H9 (cell line): ENCODE data around the gene WNT5B. TPM values are rescaled to one million over a fixed set of nuclear protein-coding genes. Genes with fewer than 3 reads are reported as not detected.

Experiments used
- DNase-seq: peaks from one replicate; pipeline ENCODE4 v3.0.0-alpha.2; 2017
- H2AFZ ChIP-seq: one replicate; pipeline ENCODE4 v1.6.1; 2013; ENCODE audit warnings: mild to moderate bottlenecking, low read length, control low read depth, moderate library complexity
- H2AK5ac ChIP-seq: 2 replicates; pipeline ENCODE4 v1.6.1; 2013; ENCODE audit warnings: low read length, control low read depth, mixed read lengths; ENCODE audit not compliant: insufficient read length
- H2BK120ac ChIP-seq: one replicate; pipeline ENCODE4 v1.6.1; 2013; ENCODE audit warnings: low read depth, mild to moderate bottlenecking, low read length, control low read depth, inconsistent platforms; ENCODE audit not compliant: poor library complexity, severe bottlenecking
- H2BK12ac ChIP-seq: 2 replicates; pipeline ENCODE4 v1.6.1; 2013; ENCODE audit warnings: low read length, control low read depth, mixed read lengths, low read depth; ENCODE audit not compliant: insufficient read length
- H2BK15ac ChIP-seq: 2 replicates; pipeline ENCODE4 v1.6.1; 2013; ENCODE audit warnings: low read depth, low read length, control low read depth
- H2BK20ac ChIP-seq: one replicate; pipeline ENCODE4 v1.6.1; 2013; ENCODE audit warnings: low read depth, mild to moderate bottlenecking, low read length, control low read depth, inconsistent platforms; ENCODE audit not compliant: poor library complexity, severe bottlenecking
- H2BK5ac ChIP-seq: 2 replicates; pipeline ENCODE4 v1.6.1; 2013; ENCODE audit warnings: low read length, control low read depth, mixed read lengths; ENCODE audit not compliant: insufficient read length
- H3K14ac ChIP-seq: 2 replicates; pipeline ENCODE4 v1.6.1; 2013; ENCODE audit warnings: low read length, control low read depth; ENCODE audit not compliant: insufficient read depth
- H3K18ac ChIP-seq: 2 replicates; pipeline ENCODE4 v1.6.1; 2013; ENCODE audit warnings: low read depth, mild to moderate bottlenecking, mixed read lengths, low read length, control low read depth; ENCODE audit not compliant: insufficient read length
- H3K23ac ChIP-seq: 2 replicates; pipeline ENCODE4 v1.6.1; 2013; ENCODE audit warnings: low read length, control low read depth, mixed read lengths, low read depth; ENCODE audit not compliant: insufficient read length
- H3K23me2 ChIP-seq: 2 replicates; pipeline ENCODE4 v1.6.1; 2013; ENCODE audit warnings: low read depth, mild to moderate bottlenecking, mixed read lengths, low read length, control low read depth; ENCODE audit not compliant: insufficient read length, poor library complexity, severe bottlenecking
- H3K27ac ChIP-seq: 2 replicates; pipeline ENCODE4 v1.5.1; 2013; ENCODE audit warnings: low read length, control low read depth, mixed read lengths, low read depth; ENCODE audit not compliant: insufficient read length
- H3K27me3 ChIP-seq: 2 replicates; pipeline ENCODE4 v1.6.1; 2013; ENCODE audit warnings: low read length, control low read depth, inconsistent platforms; ENCODE audit not compliant: insufficient read depth
- H3K4ac ChIP-seq: 2 replicates; pipeline ENCODE4 v1.6.1; 2013; ENCODE audit warnings: low read depth, mild to moderate bottlenecking, control low read depth, inconsistent platforms, low read length, moderate library complexity
- H3K4me1 ChIP-seq: 2 replicates; pipeline ENCODE4 v1.6.1; 2013; ENCODE audit warnings: low read length, control low read depth, inconsistent platforms; ENCODE audit not compliant: insufficient read depth
- H3K4me2 ChIP-seq: 2 replicates; pipeline ENCODE4 v1.6.1; 2013; ENCODE audit warnings: low read length, control low read depth, mixed read lengths; ENCODE audit not compliant: insufficient read length, insufficient read depth
- H3K56ac ChIP-seq: 2 replicates; pipeline ENCODE4 v1.6.1; 2013; ENCODE audit warnings: low read depth, mild to moderate bottlenecking, mixed read lengths, low read length, control low read depth; ENCODE audit not compliant: insufficient read length
- H3K79me1 ChIP-seq: 2 replicates; pipeline ENCODE4 v1.6.1; 2013; ENCODE audit warnings: low read depth, mild to moderate bottlenecking, moderate library complexity, low read length, control low read depth, inconsistent platforms; ENCODE audit not compliant: insufficient read depth, poor library complexity, severe bottlenecking
- H3K79me2 ChIP-seq: 2 replicates; pipeline ENCODE4 v1.6.1; 2013; ENCODE audit warnings: low read length, control low read depth, inconsistent platforms; ENCODE audit not compliant: insufficient read depth
- H3K9ac ChIP-seq: 2 replicates; pipeline ENCODE4 v1.6.1; 2013; ENCODE audit warnings: low read length, control low read depth, mixed read lengths; ENCODE audit not compliant: insufficient read length; ENCODE audit errors: extremely low read depth
- H3K9me3 ChIP-seq: one replicate; pipeline ENCODE4 v1.6.1; 2013; ENCODE audit warnings: low read depth, low read length, inconsistent platforms; ENCODE audit not compliant: control insufficient read depth
- H3T11ph ChIP-seq: one replicate; pipeline ENCODE4 v1.6.1; 2013; ENCODE audit warnings: mild to moderate bottlenecking, low read length, control low read depth, inconsistent platforms
- H4K20me1 ChIP-seq: one replicate; pipeline ENCODE4 v1.6.1; 2013; ENCODE audit not compliant: control insufficient read depth, insufficient read length, insufficient read depth
- H4K5ac ChIP-seq: 2 replicates; pipeline ENCODE4 v1.6.1; 2013; ENCODE audit warnings: low read depth, mild to moderate bottlenecking, mixed read lengths, low read length, control low read depth; ENCODE audit not compliant: insufficient read length
- H4K8ac ChIP-seq: replicated peaks from 2 replicates; pipeline ENCODE4 v1.6.1; 2013; ENCODE audit warnings: low read length, control low read depth, mixed read lengths, low read depth; ENCODE audit not compliant: insufficient read length
- H4K91ac ChIP-seq: 2 replicates; pipeline ENCODE4 v1.6.1; 2013; ENCODE audit warnings: low read depth, mild to moderate bottlenecking, moderate library complexity, mixed read lengths, low read length, control low read depth; ENCODE audit not compliant: insufficient read length
- H3K27ac Mint-ChIP-seq, 3 experiments: 2 replicates in 2 of 3; 3 replicates in 1 of 3; pipeline ENCODE4 v1.8.0; 2020 to 2021; ENCODE audit warnings: mixed read lengths in 3 of 3, mild to moderate bottlenecking in 1 of 3, moderate library complexity in 1 of 3
- H3K27me3 Mint-ChIP-seq: 2 replicates; pipeline ENCODE4 v1.8.0; 2021; ENCODE audit warnings: low read depth, mild to moderate bottlenecking, moderate library complexity, mixed read lengths
- H3K36me3 Mint-ChIP-seq, 3 experiments: 2 replicates in 2 of 3; 3 replicates in 1 of 3; pipeline ENCODE4 v1.8.0; 2020 to 2021; ENCODE audit warnings: low read depth in 3 of 3, mixed read lengths in 3 of 3; ENCODE audit not compliant: insufficient read depth in 1 of 3
- H3K4me1 Mint-ChIP-seq, 2 experiments: 2 replicates each; pipeline ENCODE4 v1.8.0; 2020; ENCODE audit warnings: mixed read lengths in 2 of 2
- H3K4me3 Mint-ChIP-seq, 2 experiments: 2 replicates in 1 of 2; 3 replicates in 1 of 2; pipeline ENCODE4 v1.8.0; 2020 to 2021; ENCODE audit warnings: mild to moderate bottlenecking in 2 of 2, mixed read lengths in 2 of 2, moderate library complexity in 1 of 2
- H3K9me3 Mint-ChIP-seq, 2 experiments: 2 replicates in 1 of 2; 3 replicates in 1 of 2; pipeline ENCODE4 v1.8.0; 2020; ENCODE audit warnings: mild to moderate bottlenecking in 2 of 2, mixed read lengths in 2 of 2, moderate library complexity in 1 of 2
- whole genome bisulfite sequencing: extraction: QIAGEN DNeasy Blood & Tissue Kit; methylation state at CpG from one replicate; pipeline ENCODE4 v1.1.7; 2013; ENCODE audit warnings: missing lambda C conversion rate, low lambda C conversion rate, mixed read lengths; ENCODE audit not compliant: insufficient read length; ENCODE audit errors: extremely low coverage; 5-methylcytosine and 5-hydroxymethylcytosine counted together
- total RNA-seq: library from RNA; stranded (reverse); gene quantifications from 2 replicates; pipeline ENCODE4 v1.2.1, GENCODE V29; 2021
- TF ChIP-seq, protein P1 (sequence below): fragments of 200-600 bp; sonication (generic); conservative IDR thresholded peaks from 3 replicates; pipeline ENCODE4 v1.8.0; 2021; ENCODE audit warnings: antibody characterized with exemption, mild to moderate bottlenecking

Gene WNT5B
- total RNA-seq, 1 experiment from 2014 or later = 1.5 TPM

DNA sequence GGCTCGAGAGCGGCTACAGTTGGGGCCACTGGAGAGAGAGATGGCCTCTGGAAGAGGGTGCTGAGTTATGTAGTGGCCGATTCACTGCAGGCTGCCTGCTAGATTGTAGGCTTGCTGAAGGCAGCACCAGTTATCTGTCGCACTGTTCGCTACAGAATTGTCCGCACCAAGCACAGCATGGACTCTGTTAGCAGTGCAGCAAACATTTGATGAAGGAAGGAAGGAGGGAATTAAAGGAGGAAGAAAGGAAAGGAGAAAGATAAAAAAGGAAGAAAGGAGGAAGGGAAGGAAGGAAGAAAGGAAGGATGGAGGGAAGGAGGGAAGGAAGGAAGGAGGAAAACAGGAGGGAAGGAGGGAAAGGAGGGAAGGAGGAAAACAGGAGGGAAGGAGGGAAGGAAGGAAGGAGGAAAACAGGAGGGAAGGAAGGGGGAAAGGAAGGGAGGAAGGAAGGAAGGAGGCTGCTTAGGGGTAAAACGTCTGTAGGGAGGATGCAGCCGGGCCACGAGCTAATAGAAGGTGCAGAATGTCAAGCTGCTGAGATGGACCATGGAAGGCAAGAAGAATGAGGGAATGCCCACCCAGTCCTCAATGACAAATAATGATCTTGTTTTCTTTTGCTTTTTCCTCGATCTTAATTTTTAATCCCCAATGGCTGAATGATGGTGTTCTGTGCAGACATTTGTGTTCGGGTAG lies 34.6 kb downstream of the WNT5B start:
- Mint-ChIP-seq H3K9me3 (peaks cover 0 to 5% of the 10 kb centered on the region in 2 experiments; a peak in 2 of 5 replicates), H3K4me3 (peak overlapping the region; percentile 60 to 76; a peak in 4 of 5 replicates), H3K4me1 (peaks cover 7 to 13% of the 10 kb centered on the region in 2 experiments; a peak in 3 of 4 replicates), H3K27ac (peak overlapping the region in 1 of 3 experiments; percentile 41; a peak in 1 of 7 replicates), H3K36me3 (no peaks in the 10 kb centered on the region; a peak in 1 of 7 replicates), H3K27me3 (peaks cover 54% of the 10 kb centered on the region)
- H3K27ac ChIP-seq = no peak overlapping the region
- H3K4me1 ChIP-seq = no peaks in the 10 kb centered on the region
- H2BK20ac ChIP-seq = no peak overlapping the region
- H4K5ac ChIP-seq = no peak overlapping the region
- no CpG with 5 or more reads among the region's 11 CpGs for WGBS
- H2BK15ac ChIP-seq = no peak overlapping the region
- DNase-seq = no peak
- peaks cover 9% of the 10 kb centered on the region; the same call in 1 of the 2 replicates for H3K27me3 ChIP-seq
- no peak overlapping the region for H3K23ac ChIP-seq
- no peaks in the 10 kb centered on the region for H3K79me2 ChIP-seq
- H3T11ph ChIP-seq = no peak overlapping the region
- H3K23me2 ChIP-seq = peaks cover 14% of the 10 kb centered on the region
- no peak overlapping the region for H2BK120ac ChIP-seq
- no peak overlapping the region for H4K91ac ChIP-seq
- H3K79me1 ChIP-seq = no peaks in the 10 kb centered on the region
- no peak overlapping the region for H3K18ac ChIP-seq
- no peak overlapping the region for H3K14ac ChIP-seq
- no peak overlapping the region for H2AK5ac ChIP-seq
- H4K20me1 ChIP-seq = no peaks in the 10 kb centered on the region
- no peak overlapping the region for H3K56ac ChIP-seq
- H4K8ac ChIP-seq = no peak overlapping the region
- H3K9ac ChIP-seq = no peak overlapping the region
- no peaks in the 10 kb centered on the region for H3K9me3 ChIP-seq
- H2BK12ac ChIP-seq = no peak overlapping the region
- H2BK5ac ChIP-seq = no peak overlapping the region
- H2AFZ ChIP-seq = no peak overlapping the region
- TF ChIP-seq, protein P1, sequence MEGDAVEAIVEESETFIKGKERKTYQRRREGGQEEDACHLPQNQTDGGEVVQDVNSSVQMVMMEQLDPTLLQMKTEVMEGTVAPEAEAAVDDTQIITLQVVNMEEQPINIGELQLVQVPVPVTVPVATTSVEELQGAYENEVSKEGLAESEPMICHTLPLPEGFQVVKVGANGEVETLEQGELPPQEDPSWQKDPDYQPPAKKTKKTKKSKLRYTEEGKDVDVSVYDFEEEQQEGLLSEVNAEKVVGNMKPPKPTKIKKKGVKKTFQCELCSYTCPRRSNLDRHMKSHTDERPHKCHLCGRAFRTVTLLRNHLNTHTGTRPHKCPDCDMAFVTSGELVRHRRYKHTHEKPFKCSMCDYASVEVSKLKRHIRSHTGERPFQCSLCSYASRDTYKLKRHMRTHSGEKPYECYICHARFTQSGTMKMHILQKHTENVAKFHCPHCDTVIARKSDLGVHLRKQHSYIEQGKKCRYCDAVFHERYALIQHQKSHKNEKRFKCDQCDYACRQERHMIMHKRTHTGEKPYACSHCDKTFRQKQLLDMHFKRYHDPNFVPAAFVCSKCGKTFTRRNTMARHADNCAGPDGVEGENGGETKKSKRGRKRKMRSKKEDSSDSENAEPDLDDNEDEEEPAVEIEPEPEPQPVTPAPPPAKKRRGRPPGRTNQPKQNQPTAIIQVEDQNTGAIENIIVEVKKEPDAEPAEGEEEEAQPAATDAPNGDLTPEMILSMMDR = no peak
- H3K4ac ChIP-seq = no peak overlapping the region
- peak overlapping the region; percentile 18 for H3K4me2 ChIP-seq
